GM12874 (cell line): ENCODE data around the gene CNTN1.

Experiments
- TF ChIP-seq, protein P1 (sequence below): IDR thresholded peaks from 2 replicates; pipeline ENCODE4 v1.5.1; 2011; ENCODE audit warnings: low read depth, mild to moderate bottlenecking, control low read depth, low read length, moderate library complexity; ENCODE audit not compliant: insufficient read depth

The CNTN1 gene

DNA sequence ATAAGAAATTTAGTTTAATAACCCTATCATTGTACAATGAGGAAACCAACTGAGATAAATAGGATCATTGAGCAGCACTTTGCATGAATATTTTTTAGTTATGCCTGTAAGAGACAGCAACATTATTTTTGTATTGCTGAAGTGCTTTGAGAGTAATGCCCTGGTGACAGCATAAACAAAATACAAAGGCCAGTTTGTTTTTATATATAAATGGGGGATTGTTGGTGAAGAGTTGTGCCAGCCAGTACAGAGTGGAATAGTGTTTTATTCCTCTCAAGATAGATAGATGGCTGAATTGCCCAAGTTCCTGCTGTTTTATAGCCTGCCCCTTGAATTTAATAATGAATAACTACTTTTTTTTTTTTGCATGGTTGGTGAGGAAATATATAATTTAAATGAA is 101.8 kb downstream of the CNTN1 start:
- TF ChIP-seq, protein P1, sequence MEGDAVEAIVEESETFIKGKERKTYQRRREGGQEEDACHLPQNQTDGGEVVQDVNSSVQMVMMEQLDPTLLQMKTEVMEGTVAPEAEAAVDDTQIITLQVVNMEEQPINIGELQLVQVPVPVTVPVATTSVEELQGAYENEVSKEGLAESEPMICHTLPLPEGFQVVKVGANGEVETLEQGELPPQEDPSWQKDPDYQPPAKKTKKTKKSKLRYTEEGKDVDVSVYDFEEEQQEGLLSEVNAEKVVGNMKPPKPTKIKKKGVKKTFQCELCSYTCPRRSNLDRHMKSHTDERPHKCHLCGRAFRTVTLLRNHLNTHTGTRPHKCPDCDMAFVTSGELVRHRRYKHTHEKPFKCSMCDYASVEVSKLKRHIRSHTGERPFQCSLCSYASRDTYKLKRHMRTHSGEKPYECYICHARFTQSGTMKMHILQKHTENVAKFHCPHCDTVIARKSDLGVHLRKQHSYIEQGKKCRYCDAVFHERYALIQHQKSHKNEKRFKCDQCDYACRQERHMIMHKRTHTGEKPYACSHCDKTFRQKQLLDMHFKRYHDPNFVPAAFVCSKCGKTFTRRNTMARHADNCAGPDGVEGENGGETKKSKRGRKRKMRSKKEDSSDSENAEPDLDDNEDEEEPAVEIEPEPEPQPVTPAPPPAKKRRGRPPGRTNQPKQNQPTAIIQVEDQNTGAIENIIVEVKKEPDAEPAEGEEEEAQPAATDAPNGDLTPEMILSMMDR = no peak

DNA sequence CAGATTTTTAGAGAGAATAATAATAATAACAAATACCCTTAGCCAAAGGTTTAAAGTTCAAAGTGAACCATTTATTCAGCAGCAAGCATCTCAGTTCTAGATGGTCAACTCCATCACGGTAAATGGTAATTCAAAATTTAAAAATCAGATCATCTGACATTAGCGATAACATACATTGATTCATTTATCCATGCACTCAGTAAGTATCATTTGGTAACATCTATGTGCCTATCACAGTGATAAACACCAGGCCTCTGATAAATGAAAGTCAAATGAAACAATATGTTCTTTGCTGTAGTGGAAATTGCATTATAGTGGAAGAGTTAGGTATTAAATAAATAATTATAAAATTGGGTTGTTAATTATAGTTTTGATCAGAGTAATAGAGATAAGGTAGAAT is 108.8 kb downstream of the CNTN1 start:
- TF ChIP-seq, protein P1 = no peak

DNA sequence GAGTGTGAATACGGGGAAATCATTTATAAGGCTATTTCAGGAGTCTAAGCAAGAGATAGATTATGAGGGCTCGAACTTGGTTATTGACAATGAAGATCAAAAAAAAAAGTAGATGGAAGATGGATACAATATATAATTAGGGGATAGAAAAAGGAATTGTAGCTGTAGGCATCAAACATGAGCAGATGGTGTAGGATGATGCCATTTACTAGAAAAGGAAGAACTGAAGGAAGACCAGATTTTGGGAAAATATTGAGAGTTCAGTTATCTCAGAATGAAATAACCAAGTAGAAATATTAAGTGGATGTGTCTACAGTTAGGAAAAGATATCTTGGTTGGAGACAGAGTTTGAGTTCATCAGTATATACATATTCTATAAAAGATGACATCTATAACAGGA is 109.6 kb downstream of the CNTN1 start:
- TF ChIP-seq, protein P1 = no peak

DNA sequence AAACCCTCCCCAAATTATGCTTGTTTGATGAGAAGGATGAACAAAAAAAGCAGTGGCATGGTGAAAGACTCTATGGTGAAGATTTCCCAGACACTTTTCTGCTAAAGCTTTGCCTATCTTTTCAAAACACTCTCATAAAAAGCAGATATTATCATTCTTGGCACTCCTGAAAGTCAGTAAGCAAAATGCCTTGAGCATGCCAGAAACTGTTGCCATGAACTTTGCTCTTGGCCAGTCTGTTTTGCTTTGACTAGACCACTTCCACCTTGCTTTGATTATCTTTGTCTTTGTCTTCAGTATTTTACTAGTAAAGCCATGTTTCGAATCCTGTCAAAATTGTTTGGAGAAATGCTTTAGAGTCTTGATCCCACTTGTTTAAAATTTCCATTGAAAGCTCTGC is 110.4 kb downstream of the CNTN1 start:
- TF ChIP-seq, protein P1 = no peak

DNA sequence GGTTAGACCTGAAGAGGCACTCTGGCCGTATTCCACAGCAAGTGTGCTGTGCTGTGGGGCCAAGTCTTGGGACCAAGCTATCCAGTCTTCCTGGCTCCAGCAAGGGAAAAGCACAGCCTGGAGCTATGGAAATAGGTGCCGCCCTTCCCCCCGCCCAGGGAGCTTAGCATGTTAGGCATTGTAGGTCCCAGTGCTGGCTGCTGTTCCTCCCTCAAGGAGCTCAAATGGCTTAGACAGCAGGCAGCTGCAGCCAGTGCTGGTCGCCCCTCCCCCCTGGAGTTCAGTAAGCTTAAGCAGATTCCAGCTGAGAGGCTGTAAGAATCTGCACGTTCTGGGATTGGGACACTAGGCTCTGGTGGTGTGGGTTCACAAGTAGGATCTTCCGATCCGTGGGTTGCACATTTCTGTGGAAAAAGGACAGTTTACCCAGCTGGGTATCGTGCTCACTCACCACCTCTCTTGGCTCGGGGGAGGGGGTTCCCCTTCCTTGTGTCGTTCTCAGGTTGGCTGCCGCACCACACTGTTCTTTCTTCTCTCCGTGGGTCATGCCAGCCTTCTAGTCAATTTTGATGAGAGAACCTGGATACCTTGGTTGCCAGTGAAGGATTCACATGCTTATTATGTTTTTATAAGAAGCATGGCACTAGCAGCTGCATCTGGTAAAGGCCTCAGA is 127.3 kb downstream of the CNTN1 start:
- TF ChIP-seq, protein P1 = no peak

DNA sequence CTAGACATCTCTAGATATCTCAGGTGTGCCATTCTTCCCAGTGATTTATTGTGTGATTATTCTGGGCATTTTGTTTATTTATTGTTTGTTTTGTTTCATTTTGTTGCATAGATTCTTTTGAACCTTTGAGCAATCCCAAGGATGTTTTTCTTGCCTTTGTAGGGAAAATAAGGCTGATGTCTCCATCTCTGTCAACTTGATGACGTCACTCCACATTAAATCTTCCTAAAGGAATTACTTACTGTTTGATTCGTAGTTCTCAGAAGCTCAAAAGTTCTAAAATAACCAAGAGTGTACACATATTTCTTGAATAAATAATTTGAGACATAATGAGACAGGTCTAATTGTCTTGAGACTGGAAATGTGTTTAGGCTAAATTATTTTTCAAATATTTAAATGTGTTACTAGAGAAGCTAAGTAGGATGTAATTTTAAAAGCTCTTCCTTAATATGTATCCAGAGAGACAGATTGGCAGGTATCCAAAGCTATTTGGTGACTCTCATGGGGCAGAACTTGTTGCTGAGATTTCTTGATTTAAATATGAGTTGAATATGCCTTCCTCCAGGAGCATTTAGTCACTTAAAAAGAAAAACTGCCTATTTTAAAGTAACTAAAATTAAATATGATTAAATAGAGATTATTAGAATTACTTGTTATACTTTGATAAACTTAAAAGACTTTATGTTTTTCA is 128.7 kb downstream of the CNTN1 start:
- TF ChIP-seq, protein P1 = no peak

DNA sequence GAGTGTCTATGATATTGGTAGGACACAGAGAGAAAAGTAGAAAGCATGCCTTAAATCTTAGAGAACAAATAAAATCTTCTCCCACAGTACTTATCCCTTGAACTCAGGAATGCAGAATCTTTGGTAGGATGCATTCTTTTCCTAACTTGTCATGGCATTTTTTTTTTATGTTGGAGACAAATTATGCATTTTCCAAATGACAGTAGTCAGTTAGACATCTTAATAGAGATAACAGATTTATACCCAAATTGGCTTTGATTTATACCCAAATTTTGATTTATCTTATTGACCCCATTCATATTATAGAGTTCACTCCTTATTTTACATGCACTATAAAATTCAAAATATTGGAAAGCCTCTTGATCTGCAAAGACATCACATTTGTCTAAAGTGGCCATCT is 132.9 kb downstream of the CNTN1 start:
- TF ChIP-seq, protein P1 = no peak
